RKO (cell line): Measurements from ENCODE around the gene PRR16.
A peak's percentile ranks its signal among the peaks of the same experiment; 100 is the strongest.
"Not testable (repeated sequence)": the region's sequence is repeated elsewhere in the genome, so short reads cannot be mapped to it uniquely, and the experiment has no call there.

Experiments
- DNase-seq: peaks from one replicate; pipeline ENCODE4 v3.0.0-alpha.2; 2016; ENCODE audit warnings: low spot score

Gene PRR16

DNA sequence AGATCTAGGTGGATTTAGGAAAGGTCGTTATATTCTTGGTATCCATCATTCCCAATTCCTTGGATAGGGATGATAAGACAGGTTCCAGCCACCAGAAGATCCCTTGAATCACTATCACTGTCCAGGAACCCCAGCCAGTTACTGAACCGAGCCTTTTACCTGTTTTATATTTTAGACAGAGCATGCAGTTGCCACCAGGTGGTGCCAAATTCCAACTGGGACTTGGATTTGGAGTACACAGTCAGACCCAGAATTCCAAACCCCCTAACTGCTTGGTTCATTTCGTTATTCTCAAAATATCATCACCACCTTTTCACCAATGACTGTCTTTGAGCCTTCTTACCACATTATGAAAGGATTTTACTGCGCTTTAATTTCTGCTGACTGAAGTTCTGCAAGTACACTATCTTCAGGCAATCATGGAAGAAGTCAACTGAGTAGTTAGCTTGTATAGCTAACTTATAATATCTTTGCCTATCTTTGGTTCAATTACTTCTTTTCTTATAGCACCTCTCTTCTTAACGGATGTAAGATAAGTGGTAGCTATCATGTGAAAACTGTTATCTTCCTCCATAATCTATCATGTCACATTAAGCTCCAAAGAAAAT is 191.8 kb downstream of the PRR16 start:
- DNase-seq, result peak; percentile 43

DNA sequence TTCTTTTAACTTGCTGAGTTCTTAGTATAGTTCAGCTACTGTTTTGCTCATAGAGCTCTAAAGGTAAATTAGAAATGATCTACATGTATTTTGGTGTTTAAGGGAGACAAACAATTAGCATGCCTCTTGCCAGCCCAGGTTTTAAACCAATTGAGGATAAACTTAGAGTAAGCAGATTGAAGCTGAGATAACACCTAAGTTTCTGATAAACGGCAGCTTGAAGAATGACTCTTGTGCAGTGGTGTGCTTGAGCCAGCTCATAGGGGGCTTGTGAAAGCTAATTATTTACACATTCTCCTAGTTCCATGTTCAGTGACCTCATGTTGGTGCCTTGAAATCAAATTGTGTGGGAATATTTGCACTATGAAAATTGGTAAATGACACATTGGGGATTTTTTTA is 193.0 kb downstream of the PRR16 start:
- no peak for DNase-seq

DNA sequence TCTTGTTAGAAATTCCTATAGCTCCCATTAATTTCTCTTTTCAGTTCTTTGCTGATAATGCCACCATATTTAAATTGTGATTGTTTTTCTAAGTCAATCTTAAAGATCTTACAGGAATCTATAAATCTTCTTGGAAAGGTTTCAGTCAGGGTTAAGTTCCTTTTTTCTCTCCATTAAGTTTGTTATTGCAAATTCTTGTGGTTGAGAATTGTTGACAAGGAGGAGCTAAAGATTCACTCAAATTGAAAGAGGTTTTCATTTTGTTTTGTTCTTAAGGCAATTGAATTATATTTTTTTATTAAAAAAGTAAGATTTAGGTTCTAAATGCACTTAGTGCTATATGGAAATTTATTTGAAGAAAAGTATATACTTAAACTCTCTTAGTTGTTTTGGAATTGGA is 213.4 kb downstream of the PRR16 start:
- DNase-seq, result no peak

DNA sequence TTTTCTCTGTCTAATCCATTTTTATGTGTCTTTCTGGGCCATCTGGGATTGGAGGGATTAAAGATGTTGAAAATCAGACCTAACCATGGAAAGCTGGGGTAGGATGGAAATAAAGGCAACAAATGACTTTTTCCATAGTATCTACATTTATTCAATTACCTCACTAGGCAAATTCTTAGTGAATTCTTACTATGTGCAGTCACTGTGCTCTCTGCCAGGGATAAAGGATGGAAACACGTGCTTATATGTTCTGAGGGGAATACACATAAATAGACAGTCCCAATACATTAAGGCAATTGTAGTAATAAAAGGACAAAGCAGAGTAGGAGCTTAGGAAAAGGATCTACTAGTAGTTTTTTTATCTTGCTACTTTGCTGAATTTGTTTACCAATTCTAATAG is 214.2 kb downstream of the PRR16 start:
- no peak for DNase-seq

DNA sequence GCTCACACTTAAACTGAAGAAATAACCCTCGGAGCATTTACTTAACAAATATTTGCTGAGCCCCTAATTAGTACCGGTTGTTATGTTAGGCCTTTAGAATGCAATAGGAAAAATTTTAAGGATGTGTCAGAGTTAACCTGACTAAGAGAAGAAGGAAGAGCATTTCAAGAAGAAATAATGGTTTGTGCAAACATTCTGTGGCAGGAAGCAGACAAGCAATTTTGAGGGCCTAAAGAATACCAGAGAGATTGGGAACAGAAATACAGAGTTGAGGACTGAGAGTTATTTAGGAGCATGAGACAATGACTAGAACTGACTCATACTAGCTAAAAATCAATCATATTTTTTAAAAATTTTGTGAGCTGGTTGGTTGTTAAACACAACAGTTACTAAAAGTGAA is 218.8 kb downstream of the PRR16 start:
- no peak for DNase-seq

DNA sequence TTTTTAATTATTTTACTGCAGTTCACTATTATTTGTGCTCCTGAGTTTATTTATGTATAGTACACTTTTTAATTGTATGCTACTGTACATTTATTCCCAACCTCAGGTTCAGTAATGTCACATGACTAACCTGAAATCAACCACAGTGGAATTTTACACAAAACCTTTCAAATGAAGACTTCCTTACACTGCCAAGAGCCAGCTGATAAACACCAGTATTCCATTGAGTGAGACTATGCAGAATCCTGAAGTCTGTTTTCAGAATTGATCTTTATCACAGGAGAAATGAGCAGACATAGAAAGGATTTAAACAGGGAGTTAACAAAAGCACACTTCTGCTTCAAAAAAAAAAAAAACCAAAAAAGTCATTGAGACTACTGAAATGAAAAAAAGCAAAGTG is 219.5 kb downstream of the PRR16 start:
- DNase-seq, result no peak

DNA sequence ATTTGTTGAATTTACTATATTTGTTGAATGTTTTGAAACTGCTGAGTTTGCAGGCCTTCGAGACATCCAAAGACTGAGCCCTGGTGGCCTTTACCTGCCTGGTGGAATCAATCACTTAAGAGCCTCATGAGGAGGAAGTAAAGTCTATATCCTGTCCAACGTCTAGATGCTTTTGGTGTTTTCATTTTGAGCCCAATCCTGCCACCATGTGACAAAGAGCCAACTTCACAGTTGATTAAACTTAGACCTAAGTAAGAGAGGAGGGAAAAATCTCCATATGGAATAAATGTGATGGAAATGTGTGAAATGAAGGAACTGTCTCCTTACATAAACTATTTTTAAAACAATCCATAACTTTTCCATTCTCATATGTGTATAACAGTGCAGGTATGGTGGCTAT is 220.1 kb downstream of the PRR16 start:
- DNase-seq, result no peak

DNA sequence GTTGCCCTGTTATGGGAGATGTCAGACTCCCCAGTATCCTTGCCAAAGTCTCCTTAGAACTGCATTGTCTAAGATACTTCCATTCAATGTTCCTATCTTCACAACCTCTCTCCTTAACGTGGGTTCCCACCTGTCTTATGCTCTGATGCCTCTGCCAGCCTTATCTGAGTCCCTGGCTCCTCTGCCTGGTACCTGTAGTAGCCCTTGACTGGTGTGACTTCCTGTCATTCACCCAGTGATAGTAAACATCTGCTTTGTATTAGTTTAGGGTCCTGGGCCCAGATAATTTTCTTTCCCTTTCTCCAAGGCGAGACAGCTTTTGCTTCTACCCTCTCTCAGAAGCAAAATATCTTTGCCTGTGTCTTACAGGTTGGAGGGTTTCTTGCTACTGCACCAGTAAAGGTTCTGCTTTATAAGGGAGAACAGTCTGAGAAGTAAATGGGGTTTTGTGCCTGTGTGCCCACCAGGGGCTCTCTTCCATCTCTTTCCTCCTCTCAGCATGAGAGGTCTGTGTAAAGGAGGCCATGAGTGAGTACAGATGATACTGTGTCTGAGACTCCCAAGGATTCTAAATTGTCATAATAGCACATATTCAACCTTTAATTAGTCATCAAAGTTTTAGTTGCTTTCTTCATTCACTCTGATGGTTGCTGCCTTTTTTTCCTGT is 220.8 kb downstream of the PRR16 start:
- peak; percentile 27 for DNase-seq

DNA sequence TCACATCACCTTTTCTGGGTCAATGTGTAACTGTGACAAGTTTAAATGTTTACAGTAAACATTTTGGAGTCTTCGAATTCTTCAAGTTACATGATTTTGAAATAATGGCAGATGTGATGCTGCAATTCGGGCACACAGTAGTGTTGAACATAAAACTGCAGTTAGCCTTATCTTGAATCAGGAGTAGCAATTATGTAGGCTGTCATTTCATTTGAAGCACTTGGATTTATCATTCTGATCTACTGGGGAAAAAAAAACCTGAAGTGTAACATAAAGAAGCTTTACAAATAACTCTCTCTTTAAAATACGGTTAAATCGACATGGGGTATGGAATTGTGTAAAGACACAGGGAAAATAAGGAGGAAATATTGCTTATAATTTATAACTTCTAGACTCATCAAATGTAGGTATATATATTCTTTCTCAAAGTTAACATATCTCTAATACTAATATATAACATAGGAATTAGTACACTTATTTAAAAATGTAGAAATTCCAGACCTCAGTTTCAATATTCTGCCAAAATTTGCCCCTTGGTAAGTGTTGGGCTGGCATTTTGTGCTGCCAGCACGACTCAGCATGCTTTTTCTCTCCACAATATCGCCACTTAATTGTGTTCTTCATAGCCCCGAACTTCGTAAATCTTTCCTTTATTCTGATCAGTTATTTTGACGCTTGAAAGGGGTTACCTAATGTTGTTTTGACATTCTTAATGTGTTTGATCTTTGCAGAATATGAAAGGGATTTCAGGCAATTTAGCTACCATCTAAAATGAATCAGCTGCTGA is 226.7 kb downstream of the PRR16 start:
- DNase-seq, result no peak

DNA sequence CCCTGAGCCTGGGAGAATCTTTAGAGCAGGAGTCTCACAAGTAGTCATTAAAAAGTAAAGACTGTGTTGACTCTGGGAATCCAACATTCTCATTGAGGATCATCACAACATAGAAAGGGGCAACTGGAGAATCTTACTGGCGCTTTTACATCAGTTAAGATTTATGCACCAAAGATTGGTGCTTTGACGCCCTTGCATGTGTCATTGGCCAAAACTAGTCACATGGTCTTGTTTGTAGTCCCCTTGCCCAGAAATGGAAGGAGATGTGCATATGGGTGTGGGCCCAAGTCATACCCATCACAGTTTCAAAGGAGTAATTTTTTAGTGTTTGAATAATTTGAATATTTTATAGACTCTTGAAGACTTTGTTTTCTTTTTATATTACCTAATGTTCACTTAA is 228.2 kb downstream of the PRR16 start:
- DNase-seq, result no peak

DNA sequence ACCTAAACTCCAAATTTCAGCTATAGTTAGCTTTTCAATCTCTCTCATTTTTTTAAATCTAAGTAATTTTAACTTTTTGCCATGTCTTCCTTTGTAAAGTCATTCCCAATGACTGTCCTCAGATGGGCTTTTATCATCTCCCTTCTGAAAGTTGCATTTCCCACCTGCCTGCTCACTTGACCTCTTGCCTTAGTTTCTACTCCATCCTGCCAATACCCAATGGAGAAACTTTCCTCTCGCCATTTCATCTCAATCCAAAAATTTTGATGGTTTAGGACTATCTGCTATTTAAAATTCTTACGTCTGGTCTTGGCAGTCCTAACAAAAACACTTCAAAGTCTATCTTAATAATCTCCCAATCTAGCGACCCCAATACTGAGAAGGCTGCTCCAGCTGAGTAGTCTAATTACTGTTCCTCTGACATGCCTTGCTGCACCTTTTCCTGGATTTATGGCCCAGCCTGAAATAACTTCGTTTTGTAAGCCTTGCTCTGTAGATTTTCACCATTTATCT is 231.3 kb downstream of the PRR16 start:
- DNase-seq, result no peak

DNA sequence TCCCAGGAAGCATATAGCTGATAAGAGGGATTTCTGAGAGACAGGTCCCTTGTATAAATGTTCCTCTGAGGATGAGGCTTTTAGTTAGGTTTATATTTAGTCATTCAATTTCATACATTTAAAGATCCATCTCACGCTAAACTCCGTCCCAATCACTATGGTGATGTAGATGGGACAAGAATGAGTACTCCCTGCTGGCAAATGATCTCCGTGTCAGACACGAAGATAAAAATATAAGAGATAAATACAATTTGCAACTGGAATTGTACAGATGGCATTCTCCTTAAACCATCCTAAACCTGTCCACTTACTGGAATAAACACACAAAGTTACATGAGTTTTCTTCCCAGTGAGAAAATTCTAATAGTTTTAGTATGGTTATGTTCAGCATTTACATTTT is 233.0 kb downstream of the PRR16 start:
- DNase-seq, result no peak

DNA sequence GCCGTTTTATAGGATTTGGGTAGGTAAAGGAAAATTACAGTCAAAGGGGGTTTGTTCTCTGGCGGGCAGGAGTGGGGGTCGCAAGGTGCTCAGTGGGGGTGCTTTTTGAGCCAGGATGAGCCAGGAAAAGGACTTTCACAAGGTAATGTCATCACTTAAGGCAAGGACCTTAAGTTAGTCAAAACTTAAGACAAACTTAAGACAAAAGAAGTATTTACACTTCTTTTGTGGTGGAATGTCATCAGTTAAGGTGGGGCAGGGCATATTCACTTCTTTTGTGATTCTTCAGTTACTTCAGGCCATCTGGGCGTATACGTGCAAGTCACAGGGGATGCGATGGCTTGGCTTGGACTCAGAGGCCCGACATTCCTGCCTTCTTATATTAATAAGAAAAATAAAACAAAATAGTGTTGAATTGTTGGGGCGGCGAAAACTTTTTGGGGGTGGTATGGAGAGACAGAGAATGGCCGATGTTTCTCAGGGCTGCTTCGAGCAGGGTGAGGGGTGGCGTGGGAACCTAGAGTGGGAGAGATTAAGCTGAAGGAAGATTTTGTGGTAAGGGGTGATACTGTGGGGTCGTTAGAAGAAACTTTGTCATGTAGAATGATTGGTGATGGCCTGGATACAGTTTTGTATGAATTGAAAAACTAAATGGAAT is 233.7 kb downstream of the PRR16 start:
- DNase-seq, result not testable (repeated sequence)

DNA sequence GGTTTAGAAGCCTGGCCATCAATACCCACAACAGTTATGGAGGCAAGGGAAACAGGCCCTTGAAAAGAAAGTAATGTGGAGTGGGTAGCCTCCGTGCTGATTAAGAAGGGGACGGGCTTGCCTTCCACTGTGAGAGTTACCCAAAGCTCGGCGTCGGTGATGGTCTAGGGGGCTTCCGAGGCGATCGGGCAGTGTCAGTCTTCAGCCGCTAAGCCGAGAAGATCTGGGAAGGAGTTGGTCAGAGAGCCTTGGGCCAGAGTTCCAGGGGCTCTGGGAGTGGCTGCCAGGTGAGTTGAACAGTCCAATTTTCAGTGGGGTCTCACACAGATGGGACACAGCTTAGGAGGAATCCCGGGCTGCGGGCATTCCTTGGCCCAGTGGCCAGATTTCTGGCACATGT is 236.6 kb downstream of the PRR16 start:
- DNase-seq, result not testable (repeated sequence)

DNA sequence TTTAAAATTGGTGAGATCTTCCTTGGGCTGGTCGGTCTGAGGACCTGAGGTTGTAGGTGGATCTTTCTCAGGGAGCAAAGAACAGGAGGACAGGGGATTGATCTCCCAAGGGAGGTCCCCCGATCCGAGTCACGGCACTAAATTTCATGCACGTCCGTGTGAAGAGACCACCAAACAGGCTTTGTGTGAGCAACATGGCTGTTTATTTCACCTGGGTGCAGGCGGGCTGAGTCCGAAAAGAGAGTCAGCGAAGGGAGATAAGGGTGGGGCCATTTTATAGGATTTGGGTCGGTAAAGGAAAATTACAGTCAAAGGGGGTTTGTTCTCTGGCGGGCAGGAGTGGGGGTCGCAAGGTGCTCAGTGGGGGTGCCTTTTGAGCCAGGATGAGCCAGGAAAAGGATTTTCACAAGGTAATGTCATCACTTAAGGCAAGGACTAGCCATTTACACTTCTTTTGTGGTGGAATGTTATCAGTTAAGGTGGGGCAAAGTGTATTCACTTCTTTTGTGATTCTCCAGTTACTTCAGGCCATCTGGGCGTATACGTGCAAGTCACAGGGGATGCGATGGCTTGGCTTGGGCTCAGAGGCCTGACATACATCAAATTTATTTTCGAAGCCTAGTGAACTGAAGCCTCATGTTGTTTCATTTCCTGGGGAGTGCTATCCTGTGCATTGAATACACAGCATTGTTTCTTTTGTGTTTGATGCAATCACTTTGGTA is 238.9 kb downstream of the PRR16 start:
- not testable (repeated sequence) for DNase-seq

DNA sequence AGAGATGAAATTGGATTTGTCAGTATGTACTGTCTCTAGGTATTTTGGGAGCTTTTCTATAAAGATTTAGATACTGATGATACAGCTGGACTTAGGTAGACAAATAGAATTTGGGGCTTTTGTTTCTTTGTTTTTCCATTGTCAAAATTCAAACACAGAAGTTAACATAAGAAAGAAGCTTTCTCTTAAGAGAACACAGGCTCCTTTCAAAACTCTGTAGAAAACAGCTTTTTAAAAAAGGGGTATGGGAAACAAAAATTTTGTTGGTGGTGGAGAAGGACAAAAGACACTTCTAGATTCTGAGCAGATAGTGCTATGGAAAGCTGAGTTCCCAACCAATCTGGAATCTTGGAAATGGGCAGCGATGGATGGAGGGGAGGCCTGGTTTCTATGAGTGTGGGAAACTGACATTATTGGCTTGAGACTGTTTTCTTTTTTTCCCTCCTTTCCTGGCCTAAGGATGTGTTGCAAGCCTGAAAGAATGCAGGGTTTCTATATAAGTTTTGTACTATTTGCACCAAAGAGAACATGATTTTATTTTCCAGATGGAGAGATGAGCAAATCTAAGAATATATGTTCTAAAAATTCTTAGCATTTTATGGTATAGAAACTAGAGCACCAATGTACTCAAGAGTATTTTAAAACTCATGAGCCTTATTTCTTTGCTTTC is 240.0 kb downstream of the PRR16 start:
- DNase-seq, result no peak

DNA sequence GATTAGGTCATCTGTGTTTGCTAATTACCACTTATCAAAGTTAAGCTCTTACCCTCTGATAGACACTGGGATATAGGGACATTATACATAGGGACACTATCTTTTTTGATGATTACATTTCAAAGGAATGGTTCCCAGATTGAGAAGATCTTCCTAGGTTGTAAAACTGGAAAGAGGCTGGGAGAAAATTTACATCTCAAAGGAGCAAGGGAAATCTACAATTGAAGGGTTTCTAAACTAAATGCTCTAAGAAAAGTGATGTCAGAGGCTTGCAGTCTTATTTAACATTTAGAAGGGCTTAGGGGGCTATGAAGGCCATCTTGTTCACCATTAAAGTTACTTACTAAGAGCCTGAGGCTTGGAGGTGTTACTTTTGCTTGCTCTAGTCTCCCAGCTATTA is 242.8 kb downstream of the PRR16 start:
- DNase-seq, result no peak

DNA sequence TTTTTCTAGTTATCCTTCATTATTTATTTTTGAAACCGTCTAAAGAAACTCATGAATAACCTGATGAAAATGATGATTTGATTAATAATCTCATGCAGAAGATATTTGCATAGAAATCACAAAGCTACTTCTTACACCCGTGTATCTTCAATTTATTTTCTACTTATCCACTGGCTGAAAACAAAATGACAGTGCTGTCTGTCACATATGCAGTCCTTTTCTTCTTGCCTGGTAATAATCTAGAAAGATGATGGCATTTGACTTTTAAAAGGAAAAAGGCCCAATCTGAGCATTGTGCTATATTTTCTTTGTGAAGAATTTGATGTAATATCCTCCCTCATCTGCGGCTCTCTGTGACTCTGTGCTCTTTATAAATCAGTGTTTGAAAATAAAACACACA is 253.3 kb downstream of the PRR16 start:
- no peak for DNase-seq

DNA sequence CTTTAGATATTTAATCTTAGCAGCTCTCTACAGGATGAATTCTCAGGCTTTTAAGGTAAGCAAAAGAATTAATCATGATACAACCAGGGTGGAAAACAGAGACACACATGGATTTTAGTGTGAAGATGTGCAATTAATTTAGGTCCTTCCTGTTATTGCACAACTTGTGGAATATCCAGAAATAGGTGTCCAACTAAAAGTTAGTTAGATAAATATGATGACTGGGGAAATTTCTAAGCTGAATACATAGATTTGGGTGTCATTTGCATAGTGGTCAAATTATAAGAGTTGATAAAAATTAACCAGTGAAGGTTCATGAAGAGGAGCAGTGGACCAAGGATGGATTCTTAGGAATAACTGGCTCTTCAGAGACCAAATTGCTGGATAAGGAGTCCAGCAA is 266.1 kb downstream of the PRR16 start:
- no peak for DNase-seq

DNA sequence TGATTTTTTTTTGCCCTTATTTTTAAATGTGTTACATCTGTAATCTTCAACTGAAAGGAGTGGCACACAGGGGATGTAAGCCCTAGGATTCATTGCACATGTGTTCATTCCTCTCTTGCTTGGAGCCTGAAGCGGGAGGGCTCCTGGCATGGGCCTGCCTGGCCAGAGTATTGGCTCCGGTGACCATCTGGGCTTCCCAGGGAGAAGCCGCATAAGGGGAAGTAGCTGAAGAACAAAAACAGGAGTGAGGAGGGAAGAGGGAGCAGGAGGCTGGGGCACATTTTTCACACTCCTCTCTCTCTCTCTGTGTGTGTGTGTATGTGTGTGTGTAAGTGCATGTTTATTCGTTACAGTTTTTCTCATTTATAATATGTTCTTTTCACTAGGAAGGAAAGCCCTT is 269.9 kb downstream of the PRR16 start:
- DNase-seq, result no peak

DNA sequence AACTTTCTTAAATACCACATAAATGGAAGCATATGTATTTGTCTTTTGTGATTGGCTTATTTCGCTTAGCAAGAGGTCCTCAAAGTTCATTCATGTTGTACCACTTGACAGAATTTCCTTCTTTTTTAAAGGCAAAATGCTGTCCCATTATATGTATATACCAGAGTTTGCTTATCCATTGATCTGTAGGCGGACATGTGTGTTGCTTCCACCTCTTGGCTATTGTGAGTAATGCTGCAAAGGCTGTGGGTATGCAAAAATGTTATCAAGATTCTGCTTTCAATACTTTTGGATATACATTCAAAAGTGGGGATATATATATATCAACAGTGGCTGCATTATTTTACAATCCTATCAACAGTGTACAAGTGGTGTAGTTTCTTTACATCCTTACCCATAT is 271.0 kb downstream of the PRR16 start:
- no peak for DNase-seq
